Limb (tissue), 2 donors: Measurements from ENCODE around the gene CHI3L1.

Experiments
- DNase-seq, 2 donors: peaks; one replicate each; pipeline ENCODE4 v3.0.0-alpha.2; 2016; ENCODE audit errors: extremely low spot score in 2 of 2

CHI3L1 gene

GRCh38 chr1:203152158-203153034, 34.1 kb downstream of the CHI3L1 start:
- no peak for DNase-seq

GRCh38 chr1:203151362-203152157, 34.9 kb downstream of the CHI3L1 start:
- no peak for DNase-seq

- no peak for DNase-seq
Measured at GRCh38 chr1:203150511-203151297, 35.8 kb downstream of the CHI3L1 start.

- DNase-seq, result no peak
Measured at GRCh38 chr1:203149188-203149840, 37.2 kb downstream of the CHI3L1 start.

- no peak for DNase-seq
Measured at GRCh38 chr1:203148579-203148978, 37.9 kb downstream of the CHI3L1 start.

- DNase-seq, result no peak
Measured at GRCh38 chr1:203148127-203148526, 38.4 kb downstream of the CHI3L1 start.

- DNase-seq, result no peak
Measured at GRCh38 chr1:203147376-203147775, 39.1 kb downstream of the CHI3L1 start.

- no peak for DNase-seq
Measured at GRCh38 chr1:203146537-203146936, 40.0 kb downstream of the CHI3L1 start.

GRCh38 chr1:203146042-203146369, 40.5 kb downstream of the CHI3L1 start:
- no peak for DNase-seq

GRCh38 chr1:203145321-203146041, 41.0 kb downstream of the CHI3L1 start:
- no peak for DNase-seq

GRCh38 chr1:203144661-203145060, 41.8 kb downstream of the CHI3L1 start:
- no peak for DNase-seq

GRCh38 chr1:203143641-203144040, 42.9 kb downstream of the CHI3L1 start:
- no peak for DNase-seq

- DNase-seq, result no peak
Measured at GRCh38 chr1:203142684-203143408, 43.7 kb downstream of the CHI3L1 start.

- DNase-seq, result no peak
Measured at GRCh38 chr1:203142124-203142523, 44.4 kb downstream of the CHI3L1 start.

GRCh38 chr1:203140743-203141520, 45.6 kb downstream of the CHI3L1 start:
- no peak for DNase-seq

GRCh38 chr1:203139976-203140475, 46.5 kb downstream of the CHI3L1 start:
- no peak for DNase-seq

GRCh38 chr1:203138066-203138465, 48.4 kb downstream of the CHI3L1 start:
- DNase-seq, result no peak

GRCh38 chr1:203137324-203137723, 49.2 kb downstream of the CHI3L1 start:
- no peak for DNase-seq

- DNase-seq, result no peak
Measured at GRCh38 chr1:203136409-203137042, 50.0 kb downstream of the CHI3L1 start.
